H1 (cell line): Measurements from ENCODE around the gene RCAN2. TPM values are rescaled to one million over a fixed set of nuclear protein-coding genes. Genes with fewer than 3 reads are reported as not detected.

ENCODE experiments used
- CTCF ChIA-PET: fragments of 300-600 bp; sonication (Branson Sonifier 250); formaldehyde crosslinking; loops from one replicate; lab custom pipeline; 2021; ENCODE audit not compliant: partially characterized antibody; lab: Charles Lee
- POLR2A ChIA-PET: fragments of 300-600 bp; sonication (Branson Sonifier 250); formaldehyde crosslinking; loops from one replicate; lab custom pipeline; 2021; ENCODE audit warnings: inconsistent platforms; ENCODE audit not compliant: partially characterized antibody; lab: Charles Lee
- DNase-seq, 2 experiments: peaks; one replicate each; pipeline versions ENCODE4 v3.0.0 to v3.0.0-alpha.2; 2010 to 2022; ENCODE audit warnings: low spot score in 2 of 2, low read depth in 1 of 2, mixed read lengths in 1 of 2
- FAIRE-seq: peaks from 2 replicates; lab custom pipeline; 2011; peaks lifted over from hg19 to GRCh38; lab: Jason Lieb, UNC
- H2AFZ ChIP-seq: 2 replicates; pipeline ENCODE4 v1.8.1; 2012; ENCODE audit warnings: low read length, inconsistent platforms
- H2AK5ac ChIP-seq: 2 replicates; pipeline ENCODE4 v1.6.1; 2013; ENCODE audit warnings: low read depth, low read length
- H2BK120ac ChIP-seq: replicated peaks from 2 replicates; pipeline ENCODE3; 2013; ENCODE audit warnings: low read depth, low read length, inconsistent platforms
- H2BK12ac ChIP-seq: 2 replicates; pipeline ENCODE4 v1.6.1; 2013; ENCODE audit warnings: low read depth, low read length
- H2BK15ac ChIP-seq: 2 replicates; pipeline ENCODE4 v1.6.1; 2013; ENCODE audit warnings: low read length
- H2BK20ac ChIP-seq: 2 replicates; pipeline ENCODE4 v1.6.1; 2013; ENCODE audit warnings: low read length
- H2BK5ac ChIP-seq: 2 replicates; pipeline ENCODE4 v1.6.1; 2013; ENCODE audit warnings: low read depth, low read length
- H3K14ac ChIP-seq: 2 replicates; pipeline ENCODE4 v1.6.1; 2013; ENCODE audit warnings: inconsistent platforms; ENCODE audit not compliant: insufficient read length
- H3K18ac ChIP-seq: 2 replicates; pipeline ENCODE4 v1.6.1; 2013; ENCODE audit warnings: low read length; ENCODE audit errors: extremely low read depth
- H3K23ac ChIP-seq: 2 replicates; pipeline ENCODE4 v1.6.1; 2013; ENCODE audit warnings: inconsistent platforms; ENCODE audit not compliant: insufficient read length
- H3K23me2 ChIP-seq: 2 replicates; pipeline ENCODE4 v1.6.1; 2013; ENCODE audit warnings: low read depth, low read length
- H3K27ac ChIP-seq: 2 replicates; pipeline ENCODE4 v1.6.1; 2011; ENCODE audit warnings: low read depth, low read length, inconsistent platforms
- H3K27me3 ChIP-seq, 4 experiments: replicated peaks in 1 of 4; 1 replicate in 1 of 4; 2 replicates in 3 of 4; pipeline versions ENCODE4 v1.6.1 to v1.8.1; 2011 to 2013; ENCODE audit warnings: low read length in 3 of 4, mild to moderate bottlenecking in 3 of 4, inconsistent platforms in 2 of 4, mixed read lengths in 2 of 4, moderate library complexity in 1 of 4; ENCODE audit not compliant: control insufficient read depth in 3 of 4, insufficient read depth in 3 of 4; ENCODE audit errors: extremely low read depth in 1 of 4
- H3K36me3 ChIP-seq, 4 experiments: 2 replicates each; pipeline versions ENCODE4 v1.6.1 to v1.8.1; 2011 to 2013; ENCODE audit warnings: mild to moderate bottlenecking in 4 of 4, low read length in 3 of 4, moderate library complexity in 2 of 4, control low read depth in 1 of 4, inconsistent platforms in 1 of 4; ENCODE audit not compliant: insufficient read depth in 4 of 4, control insufficient read depth in 2 of 4
- H3K4ac ChIP-seq: replicated peaks from 2 replicates; pipeline ENCODE3; 2013; ENCODE audit warnings: low read length, low read depth, mixed read lengths, inconsistent platforms; ENCODE audit not compliant: insufficient read length
- H3K4me1 ChIP-seq, 4 experiments: replicated peaks in 1 of 4; 1 replicate in 1 of 4; 2 replicates in 3 of 4; pipeline versions ENCODE4 v1.6.1 to v1.8.1; 2011 to 2013; ENCODE audit warnings: low read length in 3 of 4, inconsistent platforms in 2 of 4, mixed read lengths in 1 of 4; ENCODE audit not compliant: insufficient read depth in 4 of 4, control insufficient read depth in 3 of 4
- H3K4me2 ChIP-seq, 2 experiments: 2 replicates each; pipeline versions ENCODE4 v1.6.1 to v1.8.1; 2011 to 2013; ENCODE audit warnings: low read depth in 2 of 2, low read length in 2 of 2, control low read depth in 1 of 2, inconsistent platforms in 1 of 2, mild to moderate bottlenecking in 1 of 2; ENCODE audit not compliant: insufficient read depth in 1 of 2
- H3K4me3 ChIP-seq, 4 experiments: fragments of 200-600, 300-600 bp in 1 of 4; sonication (generic), shearing (Covaris generic), sonication (Bioruptor Twin) in 1 of 4; 2 replicates each; pipeline versions ENCODE4 v1.5.1 to v1.8.1; 2011 to 2016; ENCODE audit warnings: low read length in 4 of 4, low read depth in 3 of 4, control low read depth in 2 of 4, inconsistent platforms in 2 of 4, mild to moderate bottlenecking in 2 of 4, mixed read lengths in 1 of 4, moderate library complexity in 1 of 4; ENCODE audit not compliant: insufficient read depth in 2 of 4; ENCODE audit errors: extremely low read depth in 1 of 4
- H3K56ac ChIP-seq: replicated peaks from 2 replicates; pipeline ENCODE3; 2013; ENCODE audit warnings: low read depth, mild to moderate bottlenecking, mixed read lengths, low read length, inconsistent platforms; ENCODE audit not compliant: insufficient read length
- H3K79me1 ChIP-seq: 2 replicates; pipeline ENCODE4 v1.6.1; 2013; ENCODE audit warnings: low read depth, low read length, control low read depth
- H3K79me2 ChIP-seq, 2 experiments: 2 replicates each; pipeline versions ENCODE4 v1.6.1 to v1.8.1; 2012 to 2013; ENCODE audit warnings: low read length in 2 of 2, mild to moderate bottlenecking in 2 of 2, inconsistent platforms in 1 of 2; ENCODE audit not compliant: insufficient read depth in 2 of 2, control insufficient read depth in 1 of 2
- H3K9ac ChIP-seq, 4 experiments: replicated peaks in 1 of 4; 1 replicate in 1 of 4; 2 replicates in 3 of 4; pipeline versions ENCODE4 v1.6.1 to v1.8.1; 2011 to 2013; ENCODE audit warnings: low read depth in 3 of 4, low read length in 3 of 4, control low read depth in 2 of 4, mild to moderate bottlenecking in 2 of 4, moderate library complexity in 2 of 4, inconsistent platforms in 1 of 4; ENCODE audit errors: extremely low read depth in 1 of 4
- H3K9me3 ChIP-seq, 2 experiments: 2 replicates each; pipeline versions ENCODE4 v1.6.1 to v1.8.1; 2012 to 2013; ENCODE audit warnings: mild to moderate bottlenecking in 2 of 2, moderate library complexity in 2 of 2, control low read depth in 1 of 2, inconsistent platforms in 1 of 2, low read depth in 1 of 2, low read length in 1 of 2, mixed read lengths in 1 of 2; ENCODE audit not compliant: insufficient read depth in 2 of 2
- H4K20me1 ChIP-seq, 2 experiments: replicated peaks in 1 of 2; 2 replicates each; pipeline versions ENCODE3 to v1.8.1; 2011 to 2013; ENCODE audit warnings: inconsistent platforms in 2 of 2, low read length in 2 of 2, mild to moderate bottlenecking in 1 of 2; ENCODE audit not compliant: insufficient read depth in 2 of 2, control insufficient read depth in 1 of 2
- H4K5ac ChIP-seq: 2 replicates; pipeline ENCODE4 v1.6.1; 2013; ENCODE audit warnings: low read length, low read depth, mixed read lengths, inconsistent platforms; ENCODE audit not compliant: insufficient read length
- H4K8ac ChIP-seq: 2 replicates; pipeline ENCODE4 v1.8.0; 2013; ENCODE audit warnings: mild to moderate bottlenecking, moderate library complexity, low read length, inconsistent platforms; ENCODE audit not compliant: insufficient read depth; ENCODE audit errors: extremely low read depth
- H4K91ac ChIP-seq: replicated peaks from 2 replicates; pipeline ENCODE3; 2013; ENCODE audit warnings: low read length, mixed read lengths, inconsistent platforms; ENCODE audit not compliant: insufficient read length
- ASH2L ChIP-seq: fragments of 200-600, 300-600 bp; sonication (generic); IDR thresholded peaks from one replicate; pipeline ENCODE4 v1.7.1; 2017; ENCODE audit warnings: low read length
- CTCF ChIP-seq, 3 experiments: IDR thresholded peaks; 1 replicate in 2 of 3; 2 replicates in 1 of 3; pipeline versions ENCODE4 v1.5.1 to v1.6.1; 2011; ENCODE audit warnings: low read length in 3 of 3, mild to moderate bottlenecking in 3 of 3, inconsistent platforms in 2 of 3, low read depth in 1 of 3, moderate library complexity in 1 of 3; ENCODE audit not compliant: insufficient read depth in 1 of 3; ENCODE audit errors: control extremely low read depth in 1 of 3
- EZH2 ChIP-seq: fragments of 200-600 bp; sonication (generic); IDR thresholded peaks from 2 replicates; pipeline ENCODE4 v1.7.1; 2012; ENCODE audit warnings: low read depth, mild to moderate bottlenecking, moderate library complexity, low read length, inconsistent platforms; ENCODE audit not compliant: severe bottlenecking
- HDAC2 ChIP-seq, 2 experiments: fragments of 300-600 bp in 1 of 2; sonication (generic) in 1 of 2; IDR thresholded peaks; 2 replicates each; pipeline ENCODE4 v1.6.1; 2011 to 2012; ENCODE audit warnings: low read depth in 2 of 2, low read length in 2 of 2, mild to moderate bottlenecking in 2 of 2, moderate library complexity in 2 of 2, borderline replicate concordance in 1 of 2, inconsistent platforms in 1 of 2
- KDM1A ChIP-seq: fragments of 200-600, 300-600 bp; sonication (generic); IDR thresholded peaks from 2 replicates; pipeline ENCODE4 v1.7.1; 2016; ENCODE audit warnings: mild to moderate bottlenecking, low read length, borderline replicate concordance
- POLR2A ChIP-seq, 2 experiments: IDR thresholded peaks; 1 replicate in 1 of 2; 2 replicates in 1 of 2; pipeline ENCODE4 v1.6.1; 2011; ENCODE audit warnings: low read depth in 2 of 2, low read length in 2 of 2, mild to moderate bottlenecking in 2 of 2; ENCODE audit errors: control extremely low read depth in 1 of 2
- RBBP5 ChIP-seq: IDR thresholded peaks from 2 replicates; pipeline ENCODE4 v1.7.1; 2012; ENCODE audit warnings: low read depth, mild to moderate bottlenecking, inconsistent platforms, low read length, moderate library complexity, borderline replicate concordance
- SP2 ChIP-seq: IDR thresholded peaks from 2 replicates; pipeline ENCODE4 v1.6.1; 2012; ENCODE audit warnings: mild to moderate bottlenecking, low read length, inconsistent platforms
- SP4 ChIP-seq: IDR thresholded peaks from 2 replicates; pipeline ENCODE4 v1.6.1; 2012; ENCODE audit warnings: low read length, inconsistent platforms
- TAF1 ChIP-seq: IDR thresholded peaks from 2 replicates; pipeline ENCODE4 v1.6.1; 2011; ENCODE audit warnings: mild to moderate bottlenecking, low read depth, low read length
- TEAD4 ChIP-seq: IDR thresholded peaks from 2 replicates; pipeline ENCODE4 v1.6.1; 2012; ENCODE audit warnings: low read depth, low read length, inconsistent platforms, mixed read lengths
- WGBS, 2 experiments: shearing (Covaris generic) in 1 of 2; methylation state at CpG; one replicate each; pipeline versions ENCODE4 v1.1.6 to v1.1.7; 2013 to 2015; ENCODE audit warnings: low lambda C conversion rate in 2 of 2, mixed read lengths in 2 of 2, inconsistent platforms in 1 of 2, low coverage in 1 of 2, missing lambda C conversion rate in 1 of 2; ENCODE audit not compliant: insufficient replicate concordance in 2 of 2, insufficient coverage in 1 of 2, insufficient read length in 1 of 2; ENCODE audit errors: extremely low coverage in 1 of 2, missing lambda C conversion rate in 1 of 2; 5-methylcytosine and 5-hydroxymethylcytosine counted together
- polyA plus RNA-seq, 7 experiments: library from polyadenylated mRNA; depleted of rRNA in 3 of 7; stranded (reverse) in 5 of 7; unstranded in 2 of 7; fragments of >200 nt in 5 of 7; fragments of 200-250 nt in 2 of 7; gene quantifications; 1 replicate in 5 of 7; 2 replicates in 1 of 7; 4 replicates in 1 of 7; pipeline versions ENCODE4 v1.2.1 to v1.2.3, GENCODE V29; 2011 to 2013; ENCODE audit warnings: missing spikeins in 2 of 7, mixed read lengths in 2 of 7
- total RNA-seq: library from RNA; stranded (reverse); fragmentation: NEBNext Ultra II Directional; extraction: Animal tissue kit (Norgen Biotek cat#: 25700); gene quantifications from 2 replicates; pipeline ENCODE4 v1.2.1, GENCODE V29; 2021

Gene RCAN2
- total and polyA plus RNA-seq, 2 of the 8 experiments (the other 6 are each of a cell fraction or from before 2014, with no cell fraction given): 5.0 to 8.5 TPM

- FAIRE-seq (no peak), DNase-seq (no peak)
- Histone ChIP-seq H3K23ac (no peak overlapping the region), H2BK120ac (no peak overlapping the region), H3K79me2 (no peaks in the 10 kb centered on the region), H3K36me3 (no peaks in the 10 kb centered on the region), H3K23me2 (no peaks in the 10 kb centered on the region), H3K4me3 (no peak overlapping the region), H2BK12ac (no peak overlapping the region), H3K27me3 (no peaks in the 10 kb centered on the region), H3K79me1 (no peaks in the 10 kb centered on the region), H2BK20ac (no peak overlapping the region), H3K56ac (no peak overlapping the region), H3K9me3 (no peaks in the 10 kb centered on the region), H3K9ac (no peak overlapping the region), H3K4ac (no peak overlapping the region), H2BK15ac (no peak overlapping the region), H2BK5ac (no peak overlapping the region), H2AFZ (no peak overlapping the region), H3K4me2 (no peak overlapping the region), H2AK5ac (no peak overlapping the region), H3K27ac (no peak overlapping the region), H4K5ac (no peak overlapping the region), H3K4me1 (no peaks in the 10 kb centered on the region), H3K18ac (no peak overlapping the region), H4K8ac (no peak overlapping the region), H3K14ac (no peak overlapping the region), H4K91ac (no peak overlapping the region), H4K20me1 (no peaks in the 10 kb centered on the region)
- ChIA-PET POLR2A (no interaction called here), CTCF (no interaction called here)
- WGBS, 2 experiments: 90% methylated on average over 3 of the region's 3 CpGs; no CpG with 5 or more reads in 1 of the 2 experiments
- TF ChIP-seq SP2 (no peak), CTCF (IDR thresholded peaks at IDR 0.05; ENCODE audit: control extremely low read depth in 1 of 3, insufficient read depth in 1 of 3, low read depth in 1 of 3, low read length in 3 of 3) (no peak), TAF1 (no peak), HDAC2 (IDR thresholded peaks at IDR 0.05; ENCODE audit: borderline replicate concordance in 1 of 2, low read depth in 2 of 2, low read length in 2 of 2) (no peak), EZH2 (no peak), KDM1A (no peak), TEAD4 (no peak), RBBP5 (no peak), POLR2A (IDR thresholded peaks at IDR 0.05; ENCODE audit: control extremely low read depth in 1 of 2, low read depth in 2 of 2, low read length in 2 of 2) (no peak), SP4 (no peak), ASH2L (no peak)
These were observed 239.5 kb downstream of the RCAN2 start for GRCh38 chr6:46251583-46252339.
